Measurements from ENCODE around the gene SLC25A12. TPM values are rescaled to one million over a fixed set of nuclear protein-coding genes. Genes with fewer than 3 reads are reported as not detected.

Gene SLC25A12
- total and polyA plus RNA-seq, 9 of the 15 experiments (the other 6 are each of a cell fraction or from before 2014, with no cell fraction given), result 13.5 to 36.5 (median 21.7) TPM

- H3K36me3 ChIP-seq (ENCODE audit: control insufficient read depth, insufficient read depth, low read length), result peaks cover 12% of the 10 kb centered on the region; the same call in 2 of the 3 replicates
- WGBS (ENCODE audit: insufficient coverage, low coverage, missing lambda C conversion rate), result 76% methylated on average over 6 of the region's 6 CpGs
Measured at GRCh38 chr2:171814174-171814573, 79.9 kb downstream of the SLC25A12 start.

More at GRCh38 chr2:171814174-171814573, 79.9 kb downstream of the SLC25A12 start:
- Histone ChIP-seq H3K27me3 (ENCODE audit: control insufficient read depth in 2 of 2, insufficient read depth in 2 of 2, low read length in 2 of 2) (no peaks in the 10 kb centered on the region), H3K4me3 (no peak overlapping the region), H2AFZ (ENCODE audit: low read depth, low read length) (no peak overlapping the region), H4K20me1 (replicated peaks; ENCODE audit: control insufficient read depth, insufficient read depth, low read length) (no peaks in the 10 kb centered on the region), H3K4me2 (ENCODE audit: insufficient read depth, low read length) (no peak overlapping the region), H3K9me1 (ENCODE audit: control insufficient read depth, insufficient read depth, low read length) (no peaks in the 10 kb centered on the region), H3K79me2 (ENCODE audit: control insufficient read depth, insufficient read depth, low read length) (no peaks in the 10 kb centered on the region), H3K4me1 (replicated peaks in 1 of 2; ENCODE audit: control insufficient read depth in 2 of 2, insufficient read depth in 2 of 2, low read length in 2 of 2) (no peaks in the 10 kb centered on the region), H3K9ac (ENCODE audit: insufficient read depth in 1 of 2, low read depth in 2 of 2, low read length in 2 of 2) (no peak overlapping the region), H3K9me3 (replicated peaks; ENCODE audit: control insufficient read depth, insufficient read depth, low read depth, low read length) (no peaks in the 10 kb centered on the region), H3K27ac (ENCODE audit: extremely low read depth, low read depth, low read length) (no peak overlapping the region)
- POLR2A ChIA-PET, result interaction anchor here (0.6 kb wide), 1 partner anchor 295 kb away, joined by 3 read pairs; no protein-coding TSS in a partner anchor
- no peak for DNase-seq (ENCODE audit: extremely low read depth in 1 of 4, low spot score in 3 of 4)
- no peak for FAIRE-seq
- no TSS peak for BruUV-seq (replicated peaks)
- CTCF ChIA-PET (ENCODE audit: low intra/inter-chr PET ratio), result interaction anchor here (5.9 kb wide), 1 partner anchor 290 kb away, joined by 74 read pairs; the partner anchor contains the start of gene DLX2
- intact Hi-C loops (cut with micrococcal nuclease), result loop anchor here (5.0 to 10.0 kb wide), 2 partner anchors 108 to 109 kb away; partner anchors contain the start of gene HAT1
- no peak for ATAC-seq
- TF ChIP-seq ZNF143 (CRISPR knock-in tag; IDR thresholded peaks at IDR 0.05) (no peak), SRF (CRISPR knock-in tag; IDR thresholded peaks at IDR 0.05) (no peak), SPI1 (IDR thresholded peaks at IDR 0.05; ENCODE audit: borderline replicate concordance, low read depth, low read length) (no peak), MYC (IDR thresholded peaks at IDR 0.05; ENCODE audit: low read depth, low read length) (no peak), MYC (CRISPR knock-in tag; IDR thresholded peaks at IDR 0.05; ENCODE audit: borderline replicate concordance, low read depth) (no peak), ZKSCAN1 (IDR thresholded peaks at IDR 0.05; ENCODE audit: low read depth, low read length) (no peak), HSF4 (CRISPR knock-in tag; IDR thresholded peaks at IDR 0.05; ENCODE audit: borderline replicate concordance) (no peak), ZNF75A (CRISPR knock-in tag; IDR thresholded peaks at IDR 0.05) (no peak), ARID2 (IDR thresholded peaks at IDR 0.05) (no peak)
- TF ChIP-seq, protein P1, sequence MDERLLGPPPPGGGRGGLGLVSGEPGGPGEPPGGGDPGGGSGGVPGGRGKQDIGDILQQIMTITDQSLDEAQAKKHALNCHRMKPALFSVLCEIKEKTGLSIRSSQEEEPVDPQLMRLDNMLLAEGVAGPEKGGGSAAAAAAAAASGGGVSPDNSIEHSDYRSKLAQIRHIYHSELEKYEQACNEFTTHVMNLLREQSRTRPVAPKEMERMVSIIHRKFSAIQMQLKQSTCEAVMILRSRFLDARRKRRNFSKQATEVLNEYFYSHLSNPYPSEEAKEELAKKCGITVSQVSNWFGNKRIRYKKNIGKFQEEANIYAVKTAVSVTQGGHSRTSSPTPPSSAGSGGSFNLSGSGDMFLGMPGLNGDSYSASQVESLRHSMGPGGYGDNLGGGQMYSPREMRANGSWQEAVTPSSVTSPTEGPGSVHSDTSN (CRISPR knock-in tag; IDR thresholded peaks at IDR 0.05; ENCODE audit: low read depth), result no peak
- TF ChIP-seq, protein P1 (tag; conservative IDR thresholded peaks at IDR 0.05; ENCODE audit: low read depth), result no peak
- in situ Hi-C loops (cut with MboI), result no loop called here

Data from K562 (cell line).